Activated CD8-positive, alpha-beta T cell treated with anti-CD3 and anti-CD28 coated beads for 36 hours (primary cell): ENCODE data around the gene MIF4GD. TPM values are rescaled to one million over a fixed set of nuclear protein-coding genes. Genes with fewer than 3 reads are reported as not detected.
A peak's percentile ranks its signal among the peaks of the same experiment; 100 is the strongest.
"Not testable (repeated sequence)": the region's sequence is repeated elsewhere in the genome, so short reads cannot be mapped to it uniquely, and the experiment has no call there.

Experiments used
- ATAC-seq: fragments of 200-7000 bp; cut with Tn5 transposase; one replicate; pipeline ENCODE4 v1.10.0; 2021; ENCODE audit warnings: mild to moderate bottlenecking, moderate library complexity
- CTCF ChIA-PET: fragments of 350-600 bp; sonication (Branson Sonifier 250); formaldehyde crosslinking; loops from one replicate; lab custom pipeline; 2021; ENCODE audit warnings: antibody characterized with exemption; lab: Charles Lee
- POLR2A ChIA-PET: fragments of 350-600 bp; sonication (Branson Sonifier 250); formaldehyde crosslinking; loops from one replicate; lab custom pipeline; 2021; ENCODE audit warnings: antibody characterized with exemption; lab: Charles Lee
- DNase-seq: peaks from one replicate; pipeline ENCODE4 v3.0.0-alpha.2; 2020
- H3K27ac Mint-ChIP-seq: one replicate; pipeline ENCODE4 v1.8.0; 2021; ENCODE audit warnings: mild to moderate bottlenecking, mixed read lengths
- H3K27me3 Mint-ChIP-seq: one replicate; pipeline ENCODE4 v1.8.0; 2021; ENCODE audit warnings: mixed read lengths
- H3K36me3 Mint-ChIP-seq: one replicate; pipeline ENCODE4 v1.8.0; 2021; ENCODE audit warnings: low read depth, mixed read lengths
- H3K4me1 Mint-ChIP-seq: one replicate; pipeline ENCODE4 v1.8.0; 2021; ENCODE audit warnings: low read depth, mixed read lengths
- H3K4me3 Mint-ChIP-seq: one replicate; pipeline ENCODE4 v1.8.0; 2021; ENCODE audit warnings: mild to moderate bottlenecking, moderate library complexity, mixed read lengths
- H3K9me3 Mint-ChIP-seq: one replicate; pipeline ENCODE4 v1.8.0; 2021; ENCODE audit warnings: mixed read lengths
- intact Hi-C: fragments of 100-400 bp; cut with micrococcal nuclease; formaldehyde crosslinking; loops from one replicate; pipeline ENCODE4 v1.10.0; 2022
- total RNA-seq, 2 experiments: library from RNA; stranded (reverse); gene quantifications; one replicate each; pipeline ENCODE4 v1.2.3, GENCODE V29; 2021
- TF ChIP-seq, protein P1 (sequence below): fragments of 200-600 bp; IDR thresholded peaks from one replicate; pipeline ENCODE4 v1.8.0; 2022; ENCODE audit warnings: antibody characterized with exemption, mild to moderate bottlenecking

MIF4GD gene
- total RNA-seq, 2 experiments from 2014 or later, result 42.4 to 43.8 TPM

- H3K36me3 Mint-ChIP-seq, result peaks cover under 1% of the 10 kb centered on the region
- no peaks in the 10 kb centered on the region for H3K27me3 Mint-ChIP-seq
- H3K27ac Mint-ChIP-seq, result no peak overlapping the region
- CTCF ChIA-PET, result interaction anchor here (0.8 to 1.1 kb wide), 2 partner anchors 70 to 103 kb away, joined by 3 read pairs; no protein-coding TSS in a partner anchor
- TF ChIP-seq, protein P1, sequence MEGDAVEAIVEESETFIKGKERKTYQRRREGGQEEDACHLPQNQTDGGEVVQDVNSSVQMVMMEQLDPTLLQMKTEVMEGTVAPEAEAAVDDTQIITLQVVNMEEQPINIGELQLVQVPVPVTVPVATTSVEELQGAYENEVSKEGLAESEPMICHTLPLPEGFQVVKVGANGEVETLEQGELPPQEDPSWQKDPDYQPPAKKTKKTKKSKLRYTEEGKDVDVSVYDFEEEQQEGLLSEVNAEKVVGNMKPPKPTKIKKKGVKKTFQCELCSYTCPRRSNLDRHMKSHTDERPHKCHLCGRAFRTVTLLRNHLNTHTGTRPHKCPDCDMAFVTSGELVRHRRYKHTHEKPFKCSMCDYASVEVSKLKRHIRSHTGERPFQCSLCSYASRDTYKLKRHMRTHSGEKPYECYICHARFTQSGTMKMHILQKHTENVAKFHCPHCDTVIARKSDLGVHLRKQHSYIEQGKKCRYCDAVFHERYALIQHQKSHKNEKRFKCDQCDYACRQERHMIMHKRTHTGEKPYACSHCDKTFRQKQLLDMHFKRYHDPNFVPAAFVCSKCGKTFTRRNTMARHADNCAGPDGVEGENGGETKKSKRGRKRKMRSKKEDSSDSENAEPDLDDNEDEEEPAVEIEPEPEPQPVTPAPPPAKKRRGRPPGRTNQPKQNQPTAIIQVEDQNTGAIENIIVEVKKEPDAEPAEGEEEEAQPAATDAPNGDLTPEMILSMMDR, result no peak
- ATAC-seq (no peak), DNase-seq (no peak)
- intact Hi-C loops, result no loop called here
- H3K4me3 Mint-ChIP-seq, result no peak overlapping the region
- peaks cover 22% of the 10 kb centered on the region for H3K4me1 Mint-ChIP-seq
- POLR2A ChIA-PET, result no interaction called here
- no peaks in the 10 kb centered on the region for H3K9me3 Mint-ChIP-seq
Measured at GRCh38 chr17:75300280-75300679, 29.2 kb upstream of the MIF4GD start.

- Mint-ChIP-seq H3K4me1 (peaks cover 33% of the 10 kb centered on the region), H3K4me3 (peak overlapping the region; percentile 52), H3K9me3 (no peaks in the 10 kb centered on the region), H3K27ac (peak overlapping the region; percentile 94), H3K27me3 (no peaks in the 10 kb centered on the region), H3K36me3 (peaks cover 3% of the 10 kb centered on the region)
- ChIA-PET POLR2A (interaction anchor here (0.6 to 0.7 kb wide), 2 partner anchors 31 to 97 kb away, joined by 3 read pairs; no protein-coding TSS in a partner anchor), CTCF (interaction anchor here (0.6 to 2.1 kb wide), 5 partner anchors 27 to 455 kb away, joined by 3 to 8 read pairs (median 4); no protein-coding TSS in a partner anchor)
- TF ChIP-seq, protein P1, result no peak
- peak; percentile 80 for ATAC-seq
- DNase-seq, result peak; percentile 69
- intact Hi-C loops, result no loop called here
Measured at GRCh38 chr17:75295201-75296158, 24.4 kb upstream of the MIF4GD start.

- H3K36me3 Mint-ChIP-seq, H3K27ac Mint-ChIP-seq, DNase-seq, H3K9me3 Mint-ChIP-seq, ATAC-seq, H3K4me3 Mint-ChIP-seq, intact Hi-C loops, H3K27me3 Mint-ChIP-seq: not testable (repeated sequence)
- ChIA-PET CTCF (interaction anchor here (1.0 to 1.5 kb wide), 4 partner anchors 22 to 456 kb away, joined by 3 to 7 read pairs (median 4); partner anchors contain the start of gene MIF4GD), POLR2A (interaction anchor here (1.5 kb wide), 1 partner anchor 109 kb away, joined by 3 read pairs; no protein-coding TSS in a partner anchor)
- H3K4me1 Mint-ChIP-seq, result peaks cover 37% of the 10 kb centered on the region
Measured at GRCh38 chr17:75292810-75293448, 21.9 kb upstream of the MIF4GD start.

GRCh38 chr17:75289832-75290337 lies 18.9 kb upstream of the MIF4GD start:
- ChIA-PET CTCF (interaction anchor here (0.8 to 4.7 kb wide), 23 partner anchors 8 to 343 kb away, joined by 3 to 45 read pairs (median 4); partner anchors contain the start of genes GRB2, MIF4GD and TMEM94), POLR2A (interaction anchor here (0.6 to 7.1 kb wide), 18 partner anchors 12 to 258 kb away, joined by 3 to 78 read pairs (median 5); partner anchors contain the start of genes GGA3, GRB2, JPT1 and MIF4GD)
- DNase-seq (peak; percentile 91), ATAC-seq (peak; percentile 14)
- intact Hi-C loops, result loop anchor here (2.0 kb wide), 1 partner anchor 115 kb away; the partner anchor contains the start of gene GRB2
- H3K27ac Mint-ChIP-seq, result peak overlapping the region; percentile 100
- H3K36me3 Mint-ChIP-seq, result peaks cover 26% of the 10 kb centered on the region
- no peaks in the 10 kb centered on the region for H3K27me3 Mint-ChIP-seq
- H3K9me3 Mint-ChIP-seq, result no peaks in the 10 kb centered on the region
- TF ChIP-seq, protein P1, result peak; percentile 32
- peaks cover 29% of the 10 kb centered on the region for H3K4me1 Mint-ChIP-seq
- H3K4me3 Mint-ChIP-seq, result peak overlapping the region; percentile 89
